ENCODE measurements around the gene NPC1.

The NPC1 gene

GRCh38 chr18:23523429-23524212 is 62.7 kb downstream of the NPC1 start:
- TF ChIP-seq REST (IDR thresholded peaks at IDR 0.05; ENCODE audit: insufficient read depth in 1 of 2, low read depth in 2 of 2, low read length in 2 of 2) (no peak), TAF1 (IDR thresholded peaks at IDR 0.05; ENCODE audit: borderline replicate concordance, insufficient read depth, low read length) (no peak), POLR2AphosphoS5 (IDR thresholded peaks at IDR 0.05; ENCODE audit: low read depth, low read length) (no peak), SIN3A (IDR thresholded peaks at IDR 0.05; ENCODE audit: borderline replicate concordance, insufficient read depth, low read length) (no peak), FOXP2 (optimal IDR thresholded peaks at IDR 0.05; ENCODE audit: borderline replicate concordance, extremely low read depth, extremely low read length, insufficient read depth) (no peak)

- TF ChIP-seq POLR2AphosphoS5 (IDR thresholded peaks at IDR 0.05; ENCODE audit: low read depth, low read length) (no peak), SIN3A (IDR thresholded peaks at IDR 0.05; ENCODE audit: borderline replicate concordance, insufficient read depth, low read length) (no peak), REST (IDR thresholded peaks at IDR 0.05; ENCODE audit: insufficient read depth in 1 of 2, low read depth in 2 of 2, low read length in 2 of 2) (no peak), TAF1 (IDR thresholded peaks at IDR 0.05; ENCODE audit: borderline replicate concordance, insufficient read depth, low read length) (no peak), FOXP2 (optimal IDR thresholded peaks at IDR 0.05; ENCODE audit: borderline replicate concordance, extremely low read depth, extremely low read length, insufficient read depth) (no peak)
These were observed 64.4 kb downstream of the NPC1 start for GRCh38 chr18:23521907-23522306.

GRCh38 chr18:23521271-23521670 is 65.0 kb downstream of the NPC1 start:
- TF ChIP-seq POLR2AphosphoS5 (IDR thresholded peaks at IDR 0.05; ENCODE audit: low read depth, low read length) (no peak), FOXP2 (optimal IDR thresholded peaks at IDR 0.05; ENCODE audit: borderline replicate concordance, extremely low read depth, extremely low read length, insufficient read depth) (no peak), TAF1 (IDR thresholded peaks at IDR 0.05; ENCODE audit: borderline replicate concordance, insufficient read depth, low read length) (no peak), REST (IDR thresholded peaks at IDR 0.05; ENCODE audit: insufficient read depth in 1 of 2, low read depth in 2 of 2, low read length in 2 of 2) (no peak), SIN3A (IDR thresholded peaks at IDR 0.05; ENCODE audit: borderline replicate concordance, insufficient read depth, low read length) (no peak)

- TF ChIP-seq SIN3A (IDR thresholded peaks at IDR 0.05; ENCODE audit: borderline replicate concordance, insufficient read depth, low read length) (no peak), REST (IDR thresholded peaks at IDR 0.05; ENCODE audit: insufficient read depth in 1 of 2, low read depth in 2 of 2, low read length in 2 of 2) (no peak), TAF1 (IDR thresholded peaks at IDR 0.05; ENCODE audit: borderline replicate concordance, insufficient read depth, low read length) (no peak), POLR2AphosphoS5 (IDR thresholded peaks at IDR 0.05; ENCODE audit: low read depth, low read length) (no peak), FOXP2 (optimal IDR thresholded peaks at IDR 0.05; ENCODE audit: borderline replicate concordance, extremely low read depth, extremely low read length, insufficient read depth) (no peak)
These were observed 66.6 kb downstream of the NPC1 start for GRCh38 chr18:23519734-23520133.

All from PFSK-1 (cell line).